Measurements from ENCODE around the gene NRG2.

GRCh38 chr5:140018517-140018916 lies 24.6 kb downstream of the NRG2 start:
- no peak for TF ChIP-seq POLR2A (IDR thresholded peaks at IDR 0.05)
- no peak for TF ChIP-seq CTCF (IDR thresholded peaks at IDR 0.05)

Measured in uterus (tissue), 2 donors.